Endothelial cell of umbilical vein (primary cell): Measurements from ENCODE around the gene NPLOC4. TPM values are rescaled to one million over a fixed set of nuclear protein-coding genes. Genes with fewer than 3 reads are reported as not detected.
A peak's percentile ranks its signal among the peaks of the same experiment; 100 is the strongest.

Source experiments
- BruUV-seq: library from RNA; stranded (reverse); fragments of 400-500 nt; replicated peaks from 2 replicates; lab custom pipeline; 2021; lab: Mats Ljungman, UMichigan
- CTCF ChIA-PET: fragments of 300-600, 350-600 bp; sonication (Branson Sonifier 250); formaldehyde crosslinking; loops from one replicate; lab custom pipeline; 2021; ENCODE audit warnings: antibody characterized with exemption, inconsistent platforms; lab: Charles Lee
- POLR2A ChIA-PET: fragments of 300-600, 350-600 bp; sonication (Branson Sonifier 250); formaldehyde crosslinking; loops from one replicate; lab custom pipeline; 2021; ENCODE audit warnings: antibody characterized with exemption, inconsistent platforms; lab: Charles Lee
- DNase-seq: peaks from one replicate; pipeline ENCODE4 v3.0.0-alpha.2; 2011; ENCODE audit warnings: low read depth, low spot score
- FAIRE-seq: peaks from 2 replicates; lab custom pipeline; 2011; peaks lifted over from hg19 to GRCh38; lab: Jason Lieb, UNC
- H2AFZ ChIP-seq: 2 replicates; pipeline ENCODE4 v1.6.0; 2012; ENCODE audit warnings: low read depth, low read length, control low read depth, inconsistent platforms
- H3K27ac ChIP-seq: 2 replicates; pipeline ENCODE4 v1.5.1; 2011; ENCODE audit warnings: low read depth, mild to moderate bottlenecking, control low read depth, low read length, moderate library complexity; ENCODE audit not compliant: insufficient read depth
- H3K27me3 ChIP-seq, 2 experiments: 2 replicates each; pipeline versions ENCODE4 v1.6.0 to v1.6.1; 2011; ENCODE audit warnings: low read length in 2 of 2, mixed read lengths in 1 of 2; ENCODE audit not compliant: control insufficient read depth in 2 of 2, insufficient read depth in 2 of 2
- H3K36me3 ChIP-seq, 2 experiments: 2 replicates in 1 of 2; 3 replicates in 1 of 2; pipeline ENCODE4 v1.5.1; 2011; ENCODE audit warnings: low read length in 2 of 2, mild to moderate bottlenecking in 1 of 2, moderate library complexity in 1 of 2; ENCODE audit not compliant: control insufficient read depth in 2 of 2, insufficient read depth in 2 of 2; ENCODE audit errors: extremely low read depth in 1 of 2
- H3K4me1 ChIP-seq: 3 replicates; pipeline ENCODE4 v1.5.1; 2011; ENCODE audit warnings: mild to moderate bottlenecking, low read length; ENCODE audit not compliant: control insufficient read depth, insufficient read depth; ENCODE audit errors: extremely low read depth
- H3K4me2 ChIP-seq: 2 replicates; pipeline ENCODE4 v1.6.1; 2011; ENCODE audit warnings: low read length, control low read depth, mixed read lengths; ENCODE audit not compliant: insufficient read depth
- H3K4me3 ChIP-seq, 3 experiments: fragments of 200-600 bp in 1 of 3; sonication (generic), shearing (Covaris generic) in 1 of 3; replicated peaks in 1 of 3; 2 replicates each; pipeline ENCODE4 v1.5.1; 2011 to 2016; ENCODE audit warnings: control low read depth in 3 of 3, low read length in 3 of 3, mild to moderate bottlenecking in 2 of 3, inconsistent platforms in 1 of 3, low read depth in 1 of 3, moderate library complexity in 1 of 3; ENCODE audit not compliant: insufficient read depth in 1 of 3
- H3K79me2 ChIP-seq: 2 replicates; pipeline ENCODE4 v1.6.0; 2012; ENCODE audit warnings: low read length, inconsistent platforms; ENCODE audit not compliant: control insufficient read depth, insufficient read depth
- H3K9ac ChIP-seq: replicated peaks from 2 replicates; pipeline ENCODE3; 2011; ENCODE audit warnings: low read length, control low read depth; ENCODE audit not compliant: insufficient read depth; ENCODE audit errors: extremely low read depth
- H3K9me1 ChIP-seq: replicated peaks from 3 replicates; pipeline ENCODE4 v1.6.0; 2011; ENCODE audit warnings: mild to moderate bottlenecking, low read length; ENCODE audit not compliant: control insufficient read depth, insufficient read depth; ENCODE audit errors: extremely low read depth
- H3K9me3 ChIP-seq: replicated peaks from 2 replicates; pipeline ENCODE4 v1.5.1; 2012; ENCODE audit warnings: low read length, inconsistent platforms; ENCODE audit not compliant: control insufficient read depth, insufficient read depth
- H4K20me1 ChIP-seq: replicated peaks from 2 replicates; pipeline ENCODE3; 2011; ENCODE audit warnings: mild to moderate bottlenecking, low read length; ENCODE audit not compliant: control insufficient read depth, insufficient read depth; ENCODE audit errors: extremely low read depth
- EZH2 ChIP-seq: IDR thresholded peaks from 2 replicates; pipeline ENCODE4 v1.6.1; 2012; ENCODE audit warnings: borderline replicate concordance, low read depth, mild to moderate bottlenecking, moderate library complexity, low read length, inconsistent platforms; ENCODE audit not compliant: severe bottlenecking
- FOS ChIP-seq: IDR thresholded peaks from 2 replicates; pipeline ENCODE4 v1.6.1; 2011; ENCODE audit warnings: mild to moderate bottlenecking, low read length, moderate library complexity, borderline replicate concordance; ENCODE audit not compliant: insufficient read depth
- GATA2 ChIP-seq: IDR thresholded peaks from 2 replicates; pipeline ENCODE4 v1.7.0; 2011; ENCODE audit warnings: low read depth, mild to moderate bottlenecking, moderate library complexity, mixed read lengths, low read length; ENCODE audit not compliant: insufficient read length, insufficient read depth
- JUN ChIP-seq: IDR thresholded peaks from 2 replicates; pipeline ENCODE4 v1.6.1; 2011; ENCODE audit warnings: borderline replicate concordance, low read depth; ENCODE audit not compliant: insufficient read length, insufficient read depth
- MAX ChIP-seq: IDR thresholded peaks from 2 replicates; pipeline ENCODE4 v1.6.1; 2011; ENCODE audit not compliant: insufficient read depth, insufficient read length
- MYC ChIP-seq: IDR thresholded peaks from one replicate; pipeline ENCODE4 v1.6.1; 2011; ENCODE audit warnings: mild to moderate bottlenecking, low read depth, low read length
- POLR2A ChIP-seq: IDR thresholded peaks from 2 replicates; pipeline ENCODE4 v1.6.1; 2012; ENCODE audit warnings: low read depth, mild to moderate bottlenecking, control low read depth, low read length
- POLR2AphosphoS5 ChIP-seq: IDR thresholded peaks from 2 replicates; pipeline ENCODE4 v1.6.1; 2012; ENCODE audit warnings: low read depth, mild to moderate bottlenecking, control low read depth, low read length, moderate library complexity; ENCODE audit not compliant: insufficient read depth
- dilution Hi-C: fragments of 300-500 bp; cut with MboI; formaldehyde crosslinking; loops from one replicate; pipeline ENCODE4 v1.15.0; 2019; ENCODE audit warnings: low sequenced_read_pairs; ENCODE audit not compliant: extremely low pct_ligation_motif_present
- intact Hi-C: fragments of 100-400 bp; cut with micrococcal nuclease; formaldehyde crosslinking; loops from one replicate; pipeline ENCODE4 v1.10.0; 2022
- polyA plus RNA-seq, 4 experiments: library from polyadenylated mRNA; depleted of rRNA in 3 of 4; stranded (reverse) in 3 of 4; unstranded in 1 of 4; fragments of >200 nt; gene quantifications; 2 replicates each; pipeline versions ENCODE4 v1.2.1 to v1.2.3, GENCODE V29; 2011 to 2012; ENCODE audit warnings: missing spikeins in 1 of 4
- total RNA-seq: library from RNA; stranded (reverse); gene quantifications from 2 replicates; pipeline ENCODE4 v1.2.3, GENCODE V29; 2021
- TF ChIP-seq, protein P1 (sequence below), 2 donors: IDR thresholded peaks; 1 replicate in 1 of 2; 2 replicates in 1 of 2; pipeline ENCODE4 v1.5.1; 2011; ENCODE audit warnings: low read length in 2 of 2, mild to moderate bottlenecking in 2 of 2, moderate library complexity in 2 of 2, control low read depth in 1 of 2, inconsistent platforms in 1 of 2, low read depth in 1 of 2; ENCODE audit not compliant: insufficient read depth in 1 of 2; ENCODE audit errors: extremely low read depth in 1 of 2

Gene NPLOC4
- total and polyA plus RNA-seq, 2 donors (not counting 3 experiments of a cell fraction or from before 2014, with no cell fraction given): 150 to 175 TPM

DNA sequence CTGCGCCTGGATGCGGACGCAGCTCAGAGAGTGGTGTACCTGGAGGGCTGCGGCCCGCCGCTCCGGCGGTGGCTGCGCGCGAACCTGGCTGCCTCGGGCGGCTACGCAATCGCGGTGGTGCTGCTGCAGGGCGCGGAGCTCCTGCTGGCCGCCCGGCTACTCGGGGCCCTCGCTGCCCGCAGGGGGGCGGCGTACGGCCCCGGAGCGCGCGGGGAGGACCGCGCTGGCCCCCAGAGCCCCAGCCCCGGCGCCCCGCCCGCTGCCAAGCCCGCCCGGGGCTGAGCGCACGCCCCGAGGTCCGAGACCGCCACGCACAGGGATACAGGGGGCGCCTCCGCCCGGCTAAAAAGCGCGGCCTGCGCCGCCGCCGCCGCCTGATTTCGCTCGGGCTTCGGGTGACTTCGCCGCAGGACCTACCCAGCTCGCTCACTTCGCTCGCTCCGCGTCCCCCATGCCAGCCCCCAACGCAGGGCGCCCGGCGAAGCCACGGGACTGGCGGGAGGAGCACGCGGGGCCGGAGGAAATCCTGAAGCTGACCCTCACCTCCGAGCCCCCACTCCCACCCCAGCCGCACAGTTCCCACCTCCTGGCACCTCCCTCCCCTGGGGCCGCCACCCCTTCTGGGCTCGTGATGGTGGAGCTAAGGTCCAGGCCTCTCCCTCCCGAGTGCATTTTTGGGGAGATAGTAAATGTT lies 11.2 kb upstream of the NPLOC4 start:
- H3K27me3 ChIP-seq: peaks cover 18 to 22% of the 10 kb centered on the region in 2 experiments
- H3K4me1 ChIP-seq: no peaks in the 10 kb centered on the region
- no TSS peak for BruUV-seq
- H3K9ac ChIP-seq: no peak overlapping the region
- H3K4me3 ChIP-seq: no peak overlapping the region
- no peak overlapping the region for H3K27ac ChIP-seq
- no peaks in the 10 kb centered on the region for H3K79me2 ChIP-seq
- no peaks in the 10 kb centered on the region for H3K36me3 ChIP-seq
- ChIA-PET CTCF (interaction anchor here (1.0 kb wide), 1 partner anchor 12 kb away, joined by 4 read pairs; no protein-coding TSS in a partner anchor), POLR2A (no interaction called here)
- no peaks in the 10 kb centered on the region for H3K9me1 ChIP-seq
- dilution Hi-C loops (no loop called here), intact Hi-C loops (no loop called here)
- no peak overlapping the region for H3K4me2 ChIP-seq
- no peaks in the 10 kb centered on the region for H3K9me3 ChIP-seq
- no peaks in the 10 kb centered on the region for H4K20me1 ChIP-seq
- DNase-seq (no peak), FAIRE-seq (no peak)
- TF ChIP-seq GATA2 (no peak), EZH2 (peak; percentile 92)
- no peak overlapping the region for H2AFZ ChIP-seq

GRCh38 chr17:81647640-81648012 lies 10.7 kb upstream of the NPLOC4 start:
- no peak for DNase-seq
- no peaks in the 10 kb centered on the region for H3K4me1 ChIP-seq
- intact Hi-C loops (no loop called here), dilution Hi-C loops (no loop called here)
- no peaks in the 10 kb centered on the region for H3K79me2 ChIP-seq
- FAIRE-seq: no peak
- H4K20me1 ChIP-seq: no peaks in the 10 kb centered on the region
- no peaks in the 10 kb centered on the region for H3K9me3 ChIP-seq
- H3K27me3 ChIP-seq: peaks cover 18 to 22% of the 10 kb centered on the region in 2 experiments
- H3K9ac ChIP-seq: no peak overlapping the region
- TF ChIP-seq, protein P1, sequence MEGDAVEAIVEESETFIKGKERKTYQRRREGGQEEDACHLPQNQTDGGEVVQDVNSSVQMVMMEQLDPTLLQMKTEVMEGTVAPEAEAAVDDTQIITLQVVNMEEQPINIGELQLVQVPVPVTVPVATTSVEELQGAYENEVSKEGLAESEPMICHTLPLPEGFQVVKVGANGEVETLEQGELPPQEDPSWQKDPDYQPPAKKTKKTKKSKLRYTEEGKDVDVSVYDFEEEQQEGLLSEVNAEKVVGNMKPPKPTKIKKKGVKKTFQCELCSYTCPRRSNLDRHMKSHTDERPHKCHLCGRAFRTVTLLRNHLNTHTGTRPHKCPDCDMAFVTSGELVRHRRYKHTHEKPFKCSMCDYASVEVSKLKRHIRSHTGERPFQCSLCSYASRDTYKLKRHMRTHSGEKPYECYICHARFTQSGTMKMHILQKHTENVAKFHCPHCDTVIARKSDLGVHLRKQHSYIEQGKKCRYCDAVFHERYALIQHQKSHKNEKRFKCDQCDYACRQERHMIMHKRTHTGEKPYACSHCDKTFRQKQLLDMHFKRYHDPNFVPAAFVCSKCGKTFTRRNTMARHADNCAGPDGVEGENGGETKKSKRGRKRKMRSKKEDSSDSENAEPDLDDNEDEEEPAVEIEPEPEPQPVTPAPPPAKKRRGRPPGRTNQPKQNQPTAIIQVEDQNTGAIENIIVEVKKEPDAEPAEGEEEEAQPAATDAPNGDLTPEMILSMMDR (IDR thresholded peaks at IDR 0.05; ENCODE audit: extremely low read depth in 1 of 2, insufficient read depth in 1 of 2, low read depth in 1 of 2, low read length in 2 of 2): no peak
- no peak for TF ChIP-seq MYC
- TF ChIP-seq GATA2: no peak
- TF ChIP-seq POLR2A: no peak
- TF ChIP-seq JUN: no peak
- TF ChIP-seq FOS: no peak
- TF ChIP-seq EZH2: no peak
- no peak for TF ChIP-seq MAX
- TF ChIP-seq POLR2AphosphoS5: no peak
- H3K9me1 ChIP-seq: no peaks in the 10 kb centered on the region
- POLR2A ChIA-PET: no interaction called here
- no peak overlapping the region for H3K4me2 ChIP-seq
- H2AFZ ChIP-seq: no peak overlapping the region
- H3K27ac ChIP-seq: no peak overlapping the region
- H3K4me3 ChIP-seq: no peak overlapping the region
- CTCF ChIA-PET: interaction anchor here (1.0 kb wide), 1 partner anchor 11 kb away, joined by 4 read pairs; no protein-coding TSS in a partner anchor
- no TSS peak for BruUV-seq
- no peaks in the 10 kb centered on the region for H3K36me3 ChIP-seq
